ENCODE measurements around the gene PLIN3.
"Not testable (repeated sequence)": the region's sequence is repeated elsewhere in the genome, so short reads cannot be mapped to it uniquely, and the experiment has no call there.

Gene PLIN3

GRCh38 chr19:4811328-4812131 lies 55.9 kb downstream of the PLIN3 start:
- peak; percentile 60 for DNase-seq (ENCODE audit: low spot score)

GRCh38 chr19:4807188-4807587 lies 60.3 kb downstream of the PLIN3 start:
- DNase-seq (ENCODE audit: low spot score), result peak; percentile 37

GRCh38 chr19:4806384-4806783 lies 61.1 kb downstream of the PLIN3 start:
- DNase-seq (ENCODE audit: low spot score), result no peak

GRCh38 chr19:4805140-4805539 lies 62.3 kb downstream of the PLIN3 start:
- not testable (repeated sequence) for DNase-seq (ENCODE audit: low spot score)

GRCh38 chr19:4803736-4804695 lies 63.5 kb downstream of the PLIN3 start:
- DNase-seq (ENCODE audit: low spot score), result peak; percentile 30

GRCh38 chr19:4802711-4803110 lies 64.8 kb downstream of the PLIN3 start:
- DNase-seq (ENCODE audit: low spot score), result no peak

GRCh38 chr19:4801085-4801619 lies 66.3 kb downstream of the PLIN3 start:
- DNase-seq (ENCODE audit: low spot score), result no peak

GRCh38 chr19:4800591-4801081 lies 66.8 kb downstream of the PLIN3 start:
- no peak for DNase-seq (ENCODE audit: low spot score)

- peak; percentile 14 for DNase-seq (ENCODE audit: low spot score)
Observed at GRCh38 chr19:4795400-4795799, 72.1 kb downstream of the PLIN3 start.

- no peak for DNase-seq (ENCODE audit: low spot score)
Observed at GRCh38 chr19:4794971-4795370, 72.5 kb downstream of the PLIN3 start.

- not testable (repeated sequence) for DNase-seq (ENCODE audit: low spot score)
Observed at GRCh38 chr19:4793278-4793677, 74.2 kb downstream of the PLIN3 start.

- not testable (repeated sequence) for DNase-seq (ENCODE audit: low spot score)
Observed at GRCh38 chr19:4792866-4793195, 74.6 kb downstream of the PLIN3 start.

- DNase-seq (ENCODE audit: low spot score), result peak; percentile 34
Observed at GRCh38 chr19:4792019-4792865, 75.2 kb downstream of the PLIN3 start.

GRCh38 chr19:4791183-4792018 lies 76.1 kb downstream of the PLIN3 start, which contains the start of gene FEM1A:
FEM1A (plus strand) TSS chr19:4791734; CDS start chr19:4791855, 121 bp downstream.
- DNase-seq (ENCODE audit: low spot score), result peak; percentile 100

All from kidney tubule cell (primary cell).